ENCODE measurements around the gene CCND1. TPM values are rescaled to one million over a fixed set of nuclear protein-coding genes. Genes with fewer than 3 reads are reported as not detected.
"Not testable (repeated sequence)": the region's sequence is repeated elsewhere in the genome, so short reads cannot be mapped to it uniquely, and the experiment has no call there.

CCND1 gene
- total RNA-seq, 1 donor from 2014 or later = 85.0 TPM

GRCh38 chr11:69686452-69686851 lies 45.5 kb downstream of the CCND1 start:
- Histone ChIP-seq H3K4me3 (no peak overlapping the region), H3K27me3 (peaks cover 13% of the 10 kb centered on the region), H3K36me3 (no peaks in the 10 kb centered on the region), H3K9me3 (ENCODE audit: low read depth) (no peaks in the 10 kb centered on the region), H3K27ac (no peak overlapping the region), H4K20me1 (ENCODE audit: low read depth) (no peaks in the 10 kb centered on the region), H3K9ac (no peak overlapping the region), H3K4me1 (no peaks in the 10 kb centered on the region), H3F3A (ENCODE audit: low read depth) (no peaks in the 10 kb centered on the region), H2AFZ (replicated peaks) (no peak overlapping the region), H3K79me2 (ENCODE audit: low read depth) (no peaks in the 10 kb centered on the region), H3K4me2 (no peak overlapping the region)
- Mint-ChIP-seq H3K4me1 (peaks cover 2% of the 10 kb centered on the region), H3K9me3 (peaks cover 3% of the 10 kb centered on the region), H3K27ac (no peak overlapping the region), H3K4me3 (no peak overlapping the region), H3K36me3 (no peaks in the 10 kb centered on the region), H3K27me3 (ENCODE audit: insufficient read depth, low read depth) (peaks cover 19% of the 10 kb centered on the region)
- DNase-seq (ENCODE audit: low spot score) = no peak
- TF ChIP-seq CTCF (IDR thresholded peaks at IDR 0.05) (no peak), EZH2phosphoT487 (IDR thresholded peaks at IDR 0.05) (no peak), EZH2 (IDR thresholded peaks at IDR 0.05) (no peak)

- peaks cover 13% of the 10 kb centered on the region for H3K27me3 ChIP-seq
- Mint-ChIP-seq H3K36me3 (peaks cover 1% of the 10 kb centered on the region), H3K4me3 (no peak overlapping the region), H3K27me3 (ENCODE audit: insufficient read depth, low read depth) (peaks cover 21% of the 10 kb centered on the region), H3K9me3 (peaks cover 7% of the 10 kb centered on the region), H3K27ac (no peak overlapping the region), H3K4me1 (peaks cover 2% of the 10 kb centered on the region)
- H4K20me1 ChIP-seq (ENCODE audit: low read depth) = no peaks in the 10 kb centered on the region
- no peak for DNase-seq (ENCODE audit: low spot score)
- H3K9me3 ChIP-seq (ENCODE audit: low read depth) = no peaks in the 10 kb centered on the region
- no peak overlapping the region for H3K4me3 ChIP-seq
- no peaks in the 10 kb centered on the region for H3K36me3 ChIP-seq
- no peak overlapping the region for H3K4me2 ChIP-seq
- no peaks in the 10 kb centered on the region for H3K4me1 ChIP-seq
- no peak overlapping the region for H3K27ac ChIP-seq
- no peaks in the 10 kb centered on the region for H3K79me2 ChIP-seq (ENCODE audit: low read depth)
- no peak overlapping the region for H3K9ac ChIP-seq
- H2AFZ ChIP-seq (replicated peaks) = no peak overlapping the region
- TF ChIP-seq CTCF (IDR thresholded peaks at IDR 0.05) (no peak), EZH2 (IDR thresholded peaks at IDR 0.05) (no peak), EZH2phosphoT487 (IDR thresholded peaks at IDR 0.05) (no peak)
- no peaks in the 10 kb centered on the region for H3F3A ChIP-seq (ENCODE audit: low read depth)
These were observed 45.9 kb downstream of the CCND1 start for GRCh38 chr11:69686856-69687255.

GRCh38 chr11:69687969-69688771 lies 47.2 kb downstream of the CCND1 start:
- peaks cover 20% of the 10 kb centered on the region for H3K27me3 Mint-ChIP-seq (ENCODE audit: insufficient read depth, low read depth)
- not testable (repeated sequence) for H3K4me2 ChIP-seq; H3K4me1 Mint-ChIP-seq; H4K20me1 ChIP-seq (ENCODE audit: low read depth); H3K9me3 ChIP-seq (ENCODE audit: low read depth); H3K27ac ChIP-seq; H3K4me3 Mint-ChIP-seq; H3K4me1 ChIP-seq; H3K79me2 ChIP-seq (ENCODE audit: low read depth); H3F3A ChIP-seq (ENCODE audit: low read depth); H3K9ac ChIP-seq; H3K27ac Mint-ChIP-seq; H3K36me3 Mint-ChIP-seq; H3K36me3 ChIP-seq; H2AFZ ChIP-seq (replicated peaks); H3K4me3 ChIP-seq; DNase-seq (ENCODE audit: low spot score)
- H3K27me3 ChIP-seq = peaks cover 13% of the 10 kb centered on the region
- peaks cover 13% of the 10 kb centered on the region for H3K9me3 Mint-ChIP-seq

All from neural progenitor cell (in vitro differentiated cells).